ENCODE data around the gene RCSD1. TPM values are rescaled to one million over a fixed set of nuclear protein-coding genes. Genes with fewer than 3 reads are reported as not detected.

Gene RCSD1
- total and polyA plus RNA-seq, 10 of the 15 experiments (the other 5 are each of a cell fraction or from before 2014, with no cell fraction given): 11.4 to 78.3 (median 71.6) TPM

- ATAC-seq: no peak
- H3K4me2 ChIP-seq (ENCODE audit: control insufficient read depth, insufficient read depth): no peak overlapping the region
- 100% methylated on average over 3 of the region's 3 CpGs for WGBS (ENCODE audit: insufficient coverage, insufficient replicate concordance, low lambda C conversion rate, missing lambda C conversion rate)
- peaks cover 26% of the 10 kb centered on the region for H3K4me1 ChIP-seq (ENCODE audit: control insufficient read depth, insufficient read depth, low read length)
- peaks cover 7% of the 10 kb centered on the region for H3K79me2 ChIP-seq (ENCODE audit: control insufficient read depth, insufficient read depth, low read length)
- no peak for FAIRE-seq
- ChIA-PET SMC1A (ENCODE audit: uncharacterized antibody, unreplicated experiment) (interaction anchor here (0.9 kb wide), 1 partner anchor 36 kb away, joined by 4 read pairs; no protein-coding TSS in a partner anchor), CTCF (interaction anchor here (1.0 kb wide), 1 partner anchor 64 kb away, joined by 3 read pairs; no protein-coding TSS in a partner anchor), POLR2A (interaction anchor here (0.7 kb wide), 1 partner anchor 404 kb away, joined by 4 read pairs; no protein-coding TSS in a partner anchor), RAD21 (ENCODE audit: unreplicated experiment) (interaction anchor here (0.7 kb wide), 1 partner anchor 52 kb away, joined by 3 read pairs; no protein-coding TSS in a partner anchor)
- intact Hi-C loops (cut with micrococcal nuclease; ENCODE audit: unreplicated experiment): no loop called here
- no peaks in the 10 kb centered on the region for H3K27me3 ChIP-seq (replicated peaks in 1 of 2; ENCODE audit: control insufficient read depth in 2 of 2, insufficient read depth in 2 of 2, low read length in 1 of 2)
- no peaks in the 10 kb centered on the region for H4K20me1 ChIP-seq (ENCODE audit: control insufficient read depth, insufficient read depth)
- no TSS peak for BruUV-seq (replicated peaks)
- no peak overlapping the region for H3K4me3 ChIP-seq
- no peak overlapping the region for H3K27ac ChIP-seq (ENCODE audit: control insufficient read depth, insufficient read depth)
- no peak overlapping the region for H3K9ac ChIP-seq (ENCODE audit: control insufficient read depth, insufficient read depth, low read length)
- in situ Hi-C loops (cut with MboI): no loop called here
- H3K9me3 ChIP-seq (replicated peaks; ENCODE audit: control insufficient read depth, insufficient read depth, low read length): peaks cover 3% of the 10 kb centered on the region; the same call in 1 of the 3 replicates
- no peaks in the 10 kb centered on the region for H3K36me3 ChIP-seq (ENCODE audit: control insufficient read depth in 2 of 2, insufficient read depth in 2 of 2, low read length in 1 of 2)
- DNase-seq (ENCODE audit: low read depth, low spot score): no peak
- no peak overlapping the region for H2AFZ ChIP-seq (ENCODE audit: control insufficient read depth, low read depth, low read length)
- TF ChIP-seq NFIC (IDR thresholded peaks at IDR 0.05; ENCODE audit: low read depth, low read length) (no peak), BCLAF1 (IDR thresholded peaks at IDR 0.05) (no peak), PAX8 (IDR thresholded peaks at IDR 0.05) (no peak), ZNF384 (IDR thresholded peaks at IDR 0.05; ENCODE audit: borderline replicate concordance, low read depth, low read length) (no peak), BCL3 (IDR thresholded peaks at IDR 0.05; ENCODE audit: borderline replicate concordance, insufficient read depth, low read depth, low read length, poor library complexity, severe bottlenecking) (no peak), IKZF2 (IDR thresholded peaks at IDR 0.05) (no peak), PRDM15 (CRISPR knock-in tag; IDR thresholded peaks at IDR 0.05) (no peak), NBN (IDR thresholded peaks at IDR 0.05) (no peak), ZBTB4 (CRISPR knock-in tag; IDR thresholded peaks at IDR 0.05) (no peak), CHD4 (IDR thresholded peaks at IDR 0.05) (no peak), CBFB (IDR thresholded peaks at IDR 0.05; ENCODE audit: low read depth) (no peak), JUND (IDR thresholded peaks at IDR 0.05; ENCODE audit: low read depth, low read length) (no peak), SPI1 (IDR thresholded peaks at IDR 0.05; ENCODE audit: borderline replicate concordance, insufficient read depth, low read depth, low read length) (no peak)
Observed at GRCh38 chr1:167623951-167624350, 6.1 kb upstream of the RCSD1 start.

Data from GM12878 (cell line).